HepG2 (cell line): Measurements from ENCODE around the gene ZMYM4. TPM values are rescaled to one million over a fixed set of nuclear protein-coding genes. Genes with fewer than 3 reads are reported as not detected.

ENCODE experiments used
- ATAC-seq: fragments of 200-7000 bp; cut with Tn5 transposase; 3 replicates; pipeline ENCODE4 v1.9.1; 2020; ENCODE audit warnings: mild to moderate bottlenecking, moderate library complexity
- BruUV-seq: library from RNA; stranded (reverse); fragments of 400-500 nt; replicated peaks from 2 replicates; lab custom pipeline; 2021; lab: Mats Ljungman, UMichigan
- CTCF ChIA-PET: fragments of 300-600 bp; formaldehyde crosslinking; extraction: SDS; loops from one replicate; lab custom pipeline; 2021; ENCODE audit warnings: low total read pairs, inconsistent platforms, low intra/inter-chr PET ratio; lab: Yijun Ruan, JAX
- POLR2A ChIA-PET: fragments of 350-600 bp; sonication (Branson Sonifier 250); formaldehyde crosslinking; loops from one replicate; lab custom pipeline; 2020; ENCODE audit warnings: antibody characterized with exemption, inconsistent platforms; lab: Yijun Ruan, JAX
- DNase-seq: peaks from one replicate; pipeline ENCODE4 v3.0.0-alpha.2; 2015; ENCODE audit warnings: low spot score
- FAIRE-seq: peaks from 3 replicates; lab custom pipeline; 2011; peaks lifted over from hg19 to GRCh38; lab: Jason Lieb, UNC
- H2AFZ ChIP-seq: one replicate; pipeline ENCODE4 v1.6.1; 2011; ENCODE audit warnings: low read length, inconsistent platforms
- H3K27ac ChIP-seq: fragments of 300-600 bp; 3 replicates; pipeline ENCODE4 v1.8.0; 2011; ENCODE audit warnings: mixed run types, mild to moderate bottlenecking, mixed read lengths, low read length, inconsistent platforms; ENCODE audit not compliant: insufficient read depth; ENCODE audit errors: extremely low read length
- H3K27me3 ChIP-seq, 2 experiments: fragments of 200-600 bp in 1 of 2; 2 replicates in 1 of 2; 3 replicates in 1 of 2; pipeline versions ENCODE4 v1.6.0 to v1.8.0; 2011; ENCODE audit warnings: low read length in 2 of 2, mild to moderate bottlenecking in 2 of 2, moderate library complexity in 2 of 2, inconsistent platforms in 1 of 2; ENCODE audit not compliant: insufficient read depth in 2 of 2, control insufficient read depth in 1 of 2
- H3K36me3 ChIP-seq, 2 experiments: fragments of 200-600 bp in 1 of 2; replicated peaks in 1 of 2; 2 replicates in 1 of 2; 3 replicates in 1 of 2; pipeline versions ENCODE4 v1.5.1 to v1.8.0; 2011; ENCODE audit warnings: low read length in 2 of 2, inconsistent platforms in 1 of 2; ENCODE audit not compliant: insufficient read depth in 2 of 2, control insufficient read depth in 1 of 2
- H3K4me1 ChIP-seq: 2 replicates; pipeline ENCODE4 v1.5.1; 2012; ENCODE audit warnings: low read length, inconsistent platforms; ENCODE audit not compliant: insufficient read depth
- H3K4me2 ChIP-seq: 2 replicates; pipeline ENCODE4 v1.6.0; 2011; ENCODE audit warnings: low read depth, low read length, inconsistent platforms
- H3K4me3 ChIP-seq, 3 experiments: fragments of 200-600 bp in 1 of 3; sonication (generic), shearing (Covaris generic) in 1 of 3; replicated peaks in 1 of 3; 2 replicates each; pipeline ENCODE4 v1.5.1; 2011 to 2016; ENCODE audit warnings: low read length in 3 of 3, inconsistent platforms in 2 of 3, low read depth in 2 of 3, mild to moderate bottlenecking in 2 of 3, control low read depth in 1 of 3, mixed read lengths in 1 of 3; ENCODE audit not compliant: insufficient read depth in 1 of 3
- H3K79me2 ChIP-seq: one replicate; pipeline ENCODE4 v1.6.1; 2011; ENCODE audit warnings: low read length, inconsistent platforms; ENCODE audit not compliant: insufficient read depth
- H3K9ac ChIP-seq: 2 replicates; pipeline ENCODE4 v1.6.0; 2011; ENCODE audit warnings: mild to moderate bottlenecking, low read depth, low read length, inconsistent platforms; ENCODE audit not compliant: insufficient read depth
- H3K9me3 ChIP-seq: 2 replicates; pipeline ENCODE4 v1.5.1; 2012; ENCODE audit warnings: mild to moderate bottlenecking, low read length
- H4K20me1 ChIP-seq: 2 replicates; pipeline ENCODE4 v1.6.0; 2011; ENCODE audit warnings: inconsistent platforms, mild to moderate bottlenecking, low read length, moderate library complexity; ENCODE audit not compliant: insufficient read depth
- ATAD3A ChIP-seq: sonication (generic); formaldehyde crosslinking; IDR thresholded peaks from 2 replicates; pipeline ENCODE4 v1.4.0; 2020; ENCODE audit warnings: missing genetic modification reagents
- EHMT2 ChIP-seq: fragments of 200-600 bp; sonication (generic); IDR thresholded peaks from 2 replicates; pipeline ENCODE4 v1.7.0; 2017; ENCODE audit warnings: antibody characterized with exemption, low read depth, low read length, borderline replicate concordance
- FOXP1 ChIP-seq, 2 experiments: fragments of 450-650 bp in 1 of 2; IDR thresholded peaks; 2 replicates each; pipeline ENCODE4 v1.6.1; 2017 to 2018; ENCODE audit warnings: antibody characterized with exemption in 1 of 2
- KDM6A ChIP-seq: IDR thresholded peaks from 2 replicates; pipeline ENCODE4 v1.6.1; 2016; ENCODE audit warnings: low read depth
- NAIF1 ChIP-seq: sonication (generic); formaldehyde crosslinking; IDR thresholded peaks from 2 replicates; pipeline ENCODE4 v1.5.0; 2020; ENCODE audit warnings: mild to moderate bottlenecking, missing genetic modification reagents, borderline replicate concordance
- PAX8 ChIP-seq: sonication (generic); formaldehyde crosslinking; IDR thresholded peaks from 2 replicates; pipeline ENCODE4 v1.8.0; 2022; ENCODE audit warnings: mild to moderate bottlenecking, missing genetic modification reagents, borderline replicate concordance
- POLR2A ChIP-seq, 2 experiments: IDR thresholded peaks; 2 replicates each; pipeline ENCODE4 v1.6.1; 2011; ENCODE audit warnings: low read depth in 2 of 2, low read length in 2 of 2, mild to moderate bottlenecking in 1 of 2, moderate library complexity in 1 of 2; ENCODE audit not compliant: insufficient read depth in 1 of 2
- RARA ChIP-seq: IDR thresholded peaks from 2 replicates; pipeline ENCODE4 v1.6.1; 2016; ENCODE audit warnings: missing genetic modification reagents, missing compliant biosample characterization
- TBL1XR1 ChIP-seq: fragments of 150-350 bp; IDR thresholded peaks from 2 replicates; pipeline ENCODE4 v1.6.1; 2014; ENCODE audit warnings: borderline replicate concordance, low read length; ENCODE audit not compliant: partially characterized antibody
- ZFP36L1 ChIP-seq: sonication (generic); formaldehyde crosslinking; IDR thresholded peaks from 2 replicates; pipeline ENCODE4 v1.8.0; 2022; ENCODE audit warnings: mild to moderate bottlenecking, missing genetic modification reagents, moderate library complexity
- ZMYM2 ChIP-seq: sonication (generic); formaldehyde crosslinking; IDR thresholded peaks from 2 replicates; pipeline ENCODE4 v1.8.0; 2022; ENCODE audit warnings: mild to moderate bottlenecking, missing genetic modification reagents
- ZNF432 ChIP-seq: sonication (generic); formaldehyde crosslinking; IDR thresholded peaks from 2 replicates; pipeline ENCODE4 v1.5.0; 2020; ENCODE audit warnings: missing genetic modification reagents, mild to moderate bottlenecking, borderline replicate concordance
- ZNF563 ChIP-seq: sonication (generic); formaldehyde crosslinking; IDR thresholded peaks from 2 replicates; pipeline ENCODE4 v1.8.0; 2022; ENCODE audit warnings: mild to moderate bottlenecking, moderate library complexity, missing genetic modification reagents
- ZNF567 ChIP-seq: sonication (generic); formaldehyde crosslinking; IDR thresholded peaks from 2 replicates; pipeline ENCODE4 v1.8.1; 2023; ENCODE audit warnings: mild to moderate bottlenecking, missing genetic modification reagents, borderline replicate concordance
- ZNF569 ChIP-seq: sonication (generic); formaldehyde crosslinking; IDR thresholded peaks from 2 replicates; pipeline ENCODE4 v1.5.0; 2020; ENCODE audit warnings: mild to moderate bottlenecking, missing genetic modification reagents, moderate library complexity, borderline replicate concordance
- ZNF570 ChIP-seq: sonication (generic); formaldehyde crosslinking; IDR thresholded peaks from 2 replicates; pipeline ENCODE4 v1.4.0; 2020; ENCODE audit warnings: mild to moderate bottlenecking, missing genetic modification reagents, borderline replicate concordance
- ZNF598 ChIP-seq: sonication (generic); formaldehyde crosslinking; IDR thresholded peaks from 2 replicates; pipeline ENCODE4 v1.5.1; 2020; ENCODE audit warnings: mild to moderate bottlenecking, missing genetic modification reagents, borderline replicate concordance
- WGBS: methylation state at CpG from one replicate; pipeline ENCODE4 v1.1.6; 2017; ENCODE audit warnings: low lambda C conversion rate; 5-methylcytosine and 5-hydroxymethylcytosine counted together
- in situ Hi-C: cut with HindIII; loops from 2 replicates; pipeline ENCODE4 v1.10.0; 2017; ENCODE audit warnings: low pct_unique_long_range_greater_than_20kb; ENCODE audit not compliant: extremely low pct_ligation_motif_present
- intact Hi-C: fragments of 100-400 bp; cut with micrococcal nuclease; formaldehyde crosslinking; loops from one replicate; pipeline ENCODE4 v1.10.0; 2022; ENCODE audit not compliant: unreplicated experiment
- polyA plus RNA-seq, 8 experiments: library from polyadenylated mRNA; depleted of rRNA in 3 of 8; stranded (reverse) in 7 of 8; unstranded in 1 of 8; fragments of >200 nt; fragmentation: Illumina TruSeq in 4 of 8; extraction: Trizol in 4 of 8; gene quantifications; 2 replicates each; pipeline versions ENCODE4 v1.2.1 to v1.2.3, GENCODE V29; 2011 to 2016; ENCODE audit warnings: low read depth in 4 of 8, missing spikeins in 1 of 8, mixed read lengths in 1 of 8; ENCODE audit not compliant: insufficient read depth in 1 of 8
- total RNA-seq, 5 experiments: library from RNA; depleted of rRNA; stranded (reverse); fragments of >200 nt; fragmentation: Illumina TruSeq; extraction: Trizol; gene quantifications; 2 replicates each; pipeline ENCODE4 v1.2.3, GENCODE V29; 2016; ENCODE audit warnings: low read depth in 1 of 5
- TF ChIP-seq, protein P1 (sequence below): sonication (generic); formaldehyde crosslinking; IDR thresholded peaks from 2 replicates; pipeline ENCODE4 v1.4.0; 2020; ENCODE audit warnings: missing genetic modification reagents, mild to moderate bottlenecking, borderline replicate concordance
- TF ChIP-seq, protein P2 (sequence below): sonication (generic); formaldehyde crosslinking; IDR thresholded peaks from 2 replicates; pipeline ENCODE4 v1.8.0; 2023; ENCODE audit warnings: mild to moderate bottlenecking, missing genetic modification reagents
- TF ChIP-seq, protein P3 (sequence below): sonication (generic); formaldehyde crosslinking; IDR thresholded peaks from 2 replicates; pipeline ENCODE4 v1.8.1; 2023; ENCODE audit warnings: mild to moderate bottlenecking, missing genetic modification reagents, borderline replicate concordance

ZMYM4 gene
- total and polyA plus RNA-seq, 2 of the 13 experiments (the other 11 are each of a cell fraction or from before 2014, with no cell fraction given): 13.9 to 37.6 TPM

- TF ChIP-seq, protein P1, sequence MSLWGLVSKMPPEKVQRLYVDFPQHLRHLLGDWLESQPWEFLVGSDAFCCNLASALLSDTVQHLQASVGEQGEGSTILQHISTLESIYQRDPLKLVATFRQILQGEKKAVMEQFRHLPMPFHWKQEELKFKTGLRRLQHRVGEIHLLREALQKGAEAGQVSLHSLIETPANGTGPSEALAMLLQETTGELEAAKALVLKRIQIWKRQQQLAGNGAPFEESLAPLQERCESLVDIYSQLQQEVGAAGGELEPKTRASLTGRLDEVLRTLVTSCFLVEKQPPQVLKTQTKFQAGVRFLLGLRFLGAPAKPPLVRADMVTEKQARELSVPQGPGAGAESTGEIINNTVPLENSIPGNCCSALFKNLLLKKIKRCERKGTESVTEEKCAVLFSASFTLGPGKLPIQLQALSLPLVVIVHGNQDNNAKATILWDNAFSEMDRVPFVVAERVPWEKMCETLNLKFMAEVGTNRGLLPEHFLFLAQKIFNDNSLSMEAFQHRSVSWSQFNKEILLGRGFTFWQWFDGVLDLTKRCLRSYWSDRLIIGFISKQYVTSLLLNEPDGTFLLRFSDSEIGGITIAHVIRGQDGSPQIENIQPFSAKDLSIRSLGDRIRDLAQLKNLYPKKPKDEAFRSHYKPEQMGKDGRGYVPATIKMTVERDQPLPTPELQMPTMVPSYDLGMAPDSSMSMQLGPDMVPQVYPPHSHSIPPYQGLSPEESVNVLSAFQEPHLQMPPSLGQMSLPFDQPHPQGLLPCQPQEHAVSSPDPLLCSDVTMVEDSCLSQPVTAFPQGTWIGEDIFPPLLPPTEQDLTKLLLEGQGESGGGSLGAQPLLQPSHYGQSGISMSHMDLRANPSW (CRISPR knock-in tag): no peak
- no peak for TF ChIP-seq ZNF432 (CRISPR knock-in tag)
- no peak for TF ChIP-seq ZNF570 (CRISPR knock-in tag)
- no peak for TF ChIP-seq ZNF567
- no peak for TF ChIP-seq ZMYM2 (CRISPR knock-in tag)
- no peak for TF ChIP-seq ATAD3A (CRISPR knock-in tag)
- no peak for TF ChIP-seq FOXP1 (IDR thresholded peaks at IDR 0.05)
- no peak for TF ChIP-seq FOXP1 (CRISPR knock-in tag; IDR thresholded peaks at IDR 0.05)
- no peak for TF ChIP-seq ZNF569 (CRISPR knock-in tag)
- TF ChIP-seq, all 625 proteins: peak for 0
Measured at GRCh38 chr1:35461966-35462651, 193.6 kb downstream of the ZMYM4 start (continued).

DNA sequence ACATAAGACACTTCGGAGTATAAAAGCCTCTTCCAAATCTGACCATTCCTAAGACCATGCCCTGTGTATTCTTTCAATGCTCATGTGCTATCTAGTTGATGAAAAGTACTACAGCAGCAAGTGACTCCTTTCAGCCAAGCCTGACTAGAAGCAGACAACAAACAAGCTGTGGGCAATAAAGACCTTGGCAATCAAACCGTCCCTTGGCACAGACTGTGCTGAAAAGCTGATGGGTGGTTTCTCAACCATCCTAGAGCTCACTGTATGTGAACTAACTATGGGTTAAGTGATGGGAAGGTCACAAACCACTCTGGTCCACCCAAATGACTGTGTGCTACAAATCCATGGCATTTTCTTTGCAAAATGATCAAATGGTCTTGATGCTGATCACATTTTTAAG is 194.7 kb downstream of the ZMYM4 start:
- Histone ChIP-seq H4K20me1 (peaks cover 2% of the 10 kb centered on the region; the same call in 1 of the 2 replicates), H3K27me3 (no peaks in the 10 kb centered on the region), H3K27ac (no peak overlapping the region), H3K4me2 (no peak overlapping the region), H3K79me2 (no peaks in the 10 kb centered on the region), H3K36me3 (peaks cover 13 to 50% of the 10 kb centered on the region in 2 experiments), H2AFZ (no peak overlapping the region), H3K9me3 (no peaks in the 10 kb centered on the region; the same call in 1 of the 2 replicates), H3K4me3 (no peak overlapping the region)
- no peak for FAIRE-seq
- intact Hi-C loops: no loop called here
- no CpG with 5 or more reads among the region's 2 CpGs for WGBS
- POLR2A ChIA-PET: no interaction called here
- TF ChIP-seq ZNF598 (CRISPR knock-in tag) (no peak), ZNF563 (CRISPR knock-in tag) (no peak), TBL1XR1 (no peak), KDM6A (CRISPR knock-in tag) (no peak), RARA (CRISPR knock-in tag) (no peak), POLR2A (IDR thresholded peaks at IDR 0.05; ENCODE audit: insufficient read depth in 1 of 2, low read depth in 2 of 2, low read length in 2 of 2) (no peak), EHMT2 (no peak), PAX8 (CRISPR knock-in tag) (no peak), NAIF1 (CRISPR knock-in tag) (no peak), ZFP36L1 (CRISPR knock-in tag) (no peak)
- TF ChIP-seq, protein P2, sequence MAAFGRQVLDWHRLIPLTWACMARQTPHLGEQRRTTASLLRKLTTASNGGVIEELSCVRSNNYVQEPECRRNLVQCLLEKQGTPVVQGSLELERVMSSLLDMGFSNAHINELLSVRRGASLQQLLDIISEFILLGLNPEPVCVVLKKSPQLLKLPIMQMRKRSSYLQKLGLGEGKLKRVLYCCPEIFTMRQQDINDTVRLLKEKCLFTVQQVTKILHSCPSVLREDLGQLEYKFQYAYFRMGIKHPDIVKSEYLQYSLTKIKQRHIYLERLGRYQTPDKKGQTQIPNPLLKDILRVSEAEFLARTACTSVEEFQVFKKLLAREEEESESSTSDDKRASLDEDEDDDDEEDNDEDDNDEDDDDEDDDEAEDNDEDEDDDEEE: no peak
- TF ChIP-seq, protein P3, sequence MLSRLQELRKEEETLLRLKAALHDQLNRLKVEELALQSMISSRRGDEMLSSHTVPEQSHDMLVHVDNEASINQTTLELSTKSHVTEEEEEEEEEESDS: no peak
- TF ChIP-seq, all 625 proteins: peak for 0
- CTCF ChIA-PET: no interaction called here
- H3K4me1 ChIP-seq: no peaks in the 10 kb centered on the region
- no TSS peak for BruUV-seq
- DNase-seq (no peak), ATAC-seq (no peak)
- in situ Hi-C loops: no loop called here
- no peak overlapping the region for H3K9ac ChIP-seq
